Stimulated activated CD8-positive, alpha-beta memory T cell treated with anti-CD3 and anti-CD28 coated beads, Interleukin-7, amount 100 ng/mL, for 24 hours (primary cell): ENCODE data around the gene NKX1-1.
"Not testable (repeated sequence)": the region's sequence is repeated elsewhere in the genome, so short reads cannot be mapped to it uniquely, and the experiment has no call there.

Source experiments
- DNase-seq: peaks from one replicate; pipeline ENCODE4 v3.0.0-alpha.2; 2020; ENCODE audit warnings: low read depth

NKX1-1 gene

DNA sequence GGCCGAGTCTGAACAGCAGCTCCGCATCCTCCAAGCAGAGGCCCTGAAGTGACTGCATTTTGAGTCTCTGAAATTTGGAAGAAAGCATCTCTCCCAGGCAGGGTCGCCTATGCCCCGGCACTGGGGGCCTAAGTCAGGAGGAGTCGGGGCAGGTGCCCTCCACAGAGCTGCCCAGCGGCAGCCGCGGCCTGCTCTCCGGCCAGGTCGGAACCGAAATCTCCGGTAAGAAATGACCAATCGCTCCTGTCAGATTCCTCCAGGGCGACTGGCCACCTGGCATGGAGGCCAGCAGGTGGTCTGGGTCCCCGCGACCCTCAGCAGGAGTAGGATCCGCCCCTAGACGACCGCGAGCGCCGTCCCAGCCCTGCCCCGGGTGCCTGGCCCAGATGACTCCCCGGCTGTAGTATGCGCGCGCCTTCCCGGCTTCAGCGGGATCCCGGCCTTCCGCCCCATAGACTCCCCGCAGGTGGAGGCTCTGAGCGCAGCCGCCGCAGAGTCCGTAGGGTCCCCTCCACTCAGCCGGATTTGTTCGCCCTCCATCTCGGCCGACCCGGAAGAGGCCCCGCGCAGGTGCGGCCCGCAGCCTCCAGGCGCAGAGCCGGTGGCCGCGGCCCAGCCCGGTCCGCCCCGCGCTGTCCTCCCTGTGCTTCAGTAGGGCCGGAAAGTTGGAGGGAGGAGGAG, 1.5 kb downstream of the NKX1-1 start:
- DNase-seq, result no peak

DNA sequence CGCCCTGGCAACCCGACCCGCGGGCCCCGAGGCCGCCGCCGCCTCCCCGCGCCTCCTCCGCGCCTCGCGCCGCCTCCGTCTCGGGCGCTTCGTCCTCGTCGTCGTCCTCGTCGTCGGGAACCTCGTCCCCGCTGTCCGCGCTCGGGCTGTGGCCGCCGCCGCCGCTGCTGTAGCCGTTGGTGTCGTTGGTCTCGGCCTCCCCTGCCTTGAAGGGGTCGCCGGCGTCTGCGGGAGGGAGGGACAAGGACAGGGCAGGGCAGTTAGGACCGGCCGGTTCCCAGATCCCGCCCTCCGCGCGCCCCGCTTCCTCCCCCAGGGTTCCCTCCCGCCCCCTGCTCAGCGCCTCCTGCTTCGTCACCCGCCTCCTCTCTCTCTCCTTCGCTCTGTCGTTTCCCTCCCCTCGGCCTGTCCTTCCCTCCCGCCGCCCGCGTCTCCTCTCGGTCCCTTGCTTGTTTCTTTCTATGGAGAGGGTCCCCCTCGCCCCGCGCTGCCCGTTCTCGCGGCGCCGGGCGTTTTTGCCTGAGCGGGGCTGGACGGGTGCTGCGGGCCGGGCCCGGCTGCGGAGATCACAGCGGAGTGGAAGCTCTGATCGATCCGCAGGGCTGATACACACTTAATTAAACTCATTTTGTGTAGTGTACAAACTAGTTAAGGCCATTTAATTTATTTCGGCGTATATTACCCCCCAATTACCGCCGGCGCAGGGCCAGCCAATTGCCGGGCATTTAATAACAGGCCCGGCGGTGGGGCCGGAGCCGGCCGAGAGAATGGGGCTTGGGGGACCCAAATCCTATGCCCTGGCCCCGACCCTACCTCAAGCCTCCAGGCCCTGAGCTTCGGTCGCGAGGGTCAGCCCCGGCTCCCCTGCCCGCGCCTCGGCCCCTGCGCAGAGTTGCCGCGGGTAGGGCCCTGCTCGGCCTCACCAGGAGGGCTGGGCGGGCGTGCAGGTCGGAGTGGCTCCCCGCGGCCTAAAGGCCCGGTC, 2.4 kb downstream of the NKX1-1 start:
- no peak for DNase-seq

DNA sequence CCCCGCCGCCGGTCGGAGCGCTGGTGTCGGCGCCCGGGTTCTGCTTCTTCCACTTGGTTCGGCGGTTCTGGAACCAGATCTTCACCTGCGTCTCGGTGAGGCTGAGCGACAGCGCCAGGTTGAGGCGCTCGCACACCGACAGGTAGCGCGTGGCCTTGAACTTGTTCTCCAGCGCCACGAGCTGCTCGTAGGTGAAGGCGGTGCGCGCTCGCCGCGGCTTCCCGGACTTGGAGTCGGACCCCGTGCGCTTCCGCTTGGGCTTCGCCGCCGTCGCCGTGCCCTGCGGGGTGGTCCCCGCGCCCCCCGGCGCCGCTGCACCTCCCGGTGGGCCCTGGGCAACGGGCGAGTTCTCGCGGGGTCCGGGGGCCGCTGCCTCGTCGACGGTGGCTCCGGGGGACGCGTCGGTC, 3.1 kb downstream of the NKX1-1 start:
- DNase-seq, result no peak

DNA sequence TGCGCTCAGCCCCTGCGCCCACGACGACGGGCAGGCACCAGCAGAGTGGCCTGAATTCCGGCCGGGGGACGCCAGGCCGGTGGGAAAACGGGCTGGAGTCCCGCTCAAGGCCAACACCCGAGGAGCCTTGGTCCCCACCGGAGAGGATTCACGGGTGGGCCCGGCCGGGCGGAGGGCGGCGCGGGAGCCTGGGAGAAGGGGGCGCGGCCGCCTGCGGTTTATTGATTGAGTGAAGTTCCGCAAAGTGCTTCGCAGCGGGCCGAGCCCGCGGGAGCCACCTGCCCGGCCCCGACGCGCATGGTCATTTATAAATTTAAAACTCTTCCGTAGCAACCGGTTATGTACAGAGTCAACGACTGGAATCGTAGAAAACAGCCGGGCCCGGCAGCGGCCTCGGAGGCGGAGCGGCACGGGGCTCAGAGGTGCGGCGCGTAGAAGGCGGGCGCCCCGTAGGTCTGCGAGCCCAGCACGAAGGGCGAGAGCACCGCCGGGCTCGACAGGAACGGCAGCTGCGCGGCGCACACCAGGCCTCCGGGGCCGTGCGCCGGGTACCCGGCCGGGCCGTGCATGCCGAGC, 3.6 kb downstream of the NKX1-1 start:
- no peak for DNase-seq

DNA sequence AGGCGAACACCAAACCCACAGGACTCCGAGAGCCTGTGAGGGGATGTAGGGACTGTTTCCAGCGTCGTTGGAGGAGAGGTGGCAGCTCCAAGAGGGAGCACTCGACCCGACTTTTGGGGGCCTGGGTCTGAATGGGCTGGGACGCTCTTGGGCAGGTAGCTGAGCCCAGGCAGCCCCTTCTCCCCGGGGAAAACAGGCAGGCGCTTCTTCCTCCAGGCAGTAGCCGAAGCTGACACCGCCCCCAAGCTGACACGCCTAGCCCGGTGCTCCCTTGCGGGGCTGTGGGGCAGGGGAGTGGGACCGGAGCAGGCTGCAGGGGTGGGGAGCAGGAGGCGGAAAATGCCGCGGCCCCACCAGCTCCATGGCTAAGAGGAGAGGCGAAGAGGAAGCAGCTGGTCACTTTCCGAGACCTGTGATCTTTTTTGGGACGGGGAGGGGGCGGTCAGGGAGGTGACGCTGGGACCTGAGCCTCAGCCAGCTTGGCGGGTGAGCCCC, 4.2 kb downstream of the NKX1-1 start:
- no peak for DNase-seq

DNA sequence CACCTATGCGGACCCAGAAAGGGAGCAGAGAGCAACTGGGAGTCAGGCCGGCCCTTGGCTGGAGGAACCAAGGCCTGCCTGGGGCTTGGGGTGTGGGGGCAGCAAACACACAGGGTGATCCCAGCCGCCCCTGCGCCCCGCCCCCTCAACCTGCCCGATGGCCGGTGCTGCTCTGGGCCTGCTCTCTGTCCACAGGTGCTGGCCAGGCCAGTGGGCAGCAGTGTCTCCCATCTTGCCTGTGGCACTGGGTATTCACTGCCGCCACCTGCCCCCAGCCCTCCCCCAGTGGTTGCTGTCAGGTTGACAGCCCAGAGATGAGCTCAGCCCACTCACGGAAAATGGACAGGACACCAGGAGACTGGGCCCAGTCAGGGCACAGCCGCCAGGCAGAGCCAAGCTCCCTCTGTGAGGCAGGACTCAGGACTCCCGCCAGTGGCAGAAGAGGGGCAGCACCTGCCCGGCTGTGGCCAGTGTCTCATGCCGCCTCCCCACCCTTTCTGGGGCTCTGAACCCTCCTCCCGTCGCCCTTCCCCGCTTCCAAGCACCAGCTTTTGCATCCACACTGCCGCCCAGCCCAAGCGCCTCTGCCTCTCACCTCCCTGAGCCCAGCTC, 4.7 kb downstream of the NKX1-1 start:
- DNase-seq, result no peak

DNA sequence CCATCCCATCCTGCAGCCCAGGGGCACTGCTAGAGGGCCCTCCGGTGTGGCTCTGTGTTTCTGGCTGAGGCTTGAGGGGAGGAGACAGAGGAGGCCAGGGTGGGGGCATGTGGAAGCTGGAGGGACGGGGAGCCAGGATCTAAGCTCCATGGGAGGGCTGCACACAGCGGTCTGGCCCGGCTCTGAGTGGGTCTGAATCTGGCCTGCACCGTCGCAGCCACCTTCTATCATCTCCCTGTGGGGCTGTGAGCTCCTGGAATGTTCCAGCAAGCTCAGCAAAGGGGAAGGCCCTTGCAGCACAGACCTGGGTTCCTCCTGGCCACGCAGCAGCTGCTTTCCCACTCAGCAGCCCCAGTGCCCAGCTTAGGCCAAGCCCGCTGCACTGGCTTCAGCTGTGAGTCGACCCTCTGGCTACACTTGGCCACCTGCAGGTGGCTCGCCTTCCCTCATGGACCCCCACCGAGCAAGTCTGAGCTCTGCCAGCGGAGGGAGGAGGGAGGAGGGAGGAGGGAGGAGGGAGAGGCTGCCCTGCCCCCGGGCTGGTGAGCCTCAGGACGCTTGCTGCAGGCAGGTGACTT, 5.3 kb downstream of the NKX1-1 start:
- DNase-seq, result no peak

DNA sequence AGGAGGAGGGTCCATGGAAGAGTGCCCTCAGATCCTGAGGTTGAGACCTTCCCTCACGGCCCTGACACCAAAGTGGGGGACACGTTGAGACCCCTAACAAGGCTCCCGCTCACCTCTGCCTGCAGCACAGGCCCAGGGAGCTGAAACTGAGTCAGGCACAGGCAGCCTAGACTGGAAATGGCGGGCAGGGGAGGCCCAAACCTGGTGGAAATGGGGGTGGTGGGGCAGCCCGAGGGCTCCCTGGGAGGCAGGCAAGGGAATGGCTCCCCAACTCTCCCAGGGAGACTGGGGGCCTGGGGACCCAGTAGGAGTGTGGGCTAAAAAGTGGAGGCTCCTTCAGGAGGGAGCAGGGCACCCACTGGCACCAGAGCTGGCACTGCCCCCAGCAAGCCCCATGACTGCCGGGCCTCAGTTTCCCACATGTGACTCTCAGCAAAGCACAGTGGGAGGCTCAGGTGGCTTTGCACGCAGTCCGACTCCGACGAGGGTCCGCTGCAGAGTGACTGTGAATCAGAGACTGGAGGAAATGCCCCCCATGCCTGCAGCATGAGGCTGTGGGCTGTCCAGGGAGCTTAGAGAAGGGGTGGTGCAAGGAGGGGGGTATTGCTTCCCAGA, 5.9 kb downstream of the NKX1-1 start:
- DNase-seq, result no peak

DNA sequence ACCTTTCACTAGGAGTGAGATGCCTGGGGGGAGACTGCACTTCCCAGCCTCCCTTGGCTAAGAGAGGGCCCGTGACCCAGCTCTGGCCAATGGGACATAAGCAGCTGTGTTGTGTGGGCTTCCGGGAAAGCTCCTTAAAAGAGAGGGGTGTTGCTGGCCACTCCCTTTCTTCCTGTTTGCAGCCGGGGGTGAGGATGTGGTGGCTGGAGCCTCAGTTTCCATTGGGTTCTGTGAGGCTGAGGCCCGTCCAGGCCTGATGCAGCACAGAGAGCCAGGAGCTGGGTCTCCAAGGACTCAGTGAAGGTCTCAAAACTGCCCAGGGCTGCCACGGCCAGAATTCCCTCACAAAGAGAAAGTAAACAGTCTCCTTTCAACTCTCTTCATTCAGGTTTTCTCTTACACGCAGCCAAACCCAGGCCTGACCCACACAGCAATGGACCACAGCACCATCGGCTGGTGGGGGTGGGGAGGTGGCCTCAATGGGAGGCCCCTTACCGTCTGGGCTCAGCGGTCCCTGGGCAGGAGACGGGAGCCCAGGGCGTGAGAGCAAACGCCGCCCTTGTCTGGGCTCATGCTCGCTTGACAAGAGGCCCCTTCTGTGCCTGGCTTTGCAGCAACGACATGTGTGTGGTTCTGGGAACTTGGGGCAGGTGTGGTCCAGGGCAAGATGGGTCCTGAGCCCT, 6.6 kb downstream of the NKX1-1 start:
- no peak for DNase-seq

DNA sequence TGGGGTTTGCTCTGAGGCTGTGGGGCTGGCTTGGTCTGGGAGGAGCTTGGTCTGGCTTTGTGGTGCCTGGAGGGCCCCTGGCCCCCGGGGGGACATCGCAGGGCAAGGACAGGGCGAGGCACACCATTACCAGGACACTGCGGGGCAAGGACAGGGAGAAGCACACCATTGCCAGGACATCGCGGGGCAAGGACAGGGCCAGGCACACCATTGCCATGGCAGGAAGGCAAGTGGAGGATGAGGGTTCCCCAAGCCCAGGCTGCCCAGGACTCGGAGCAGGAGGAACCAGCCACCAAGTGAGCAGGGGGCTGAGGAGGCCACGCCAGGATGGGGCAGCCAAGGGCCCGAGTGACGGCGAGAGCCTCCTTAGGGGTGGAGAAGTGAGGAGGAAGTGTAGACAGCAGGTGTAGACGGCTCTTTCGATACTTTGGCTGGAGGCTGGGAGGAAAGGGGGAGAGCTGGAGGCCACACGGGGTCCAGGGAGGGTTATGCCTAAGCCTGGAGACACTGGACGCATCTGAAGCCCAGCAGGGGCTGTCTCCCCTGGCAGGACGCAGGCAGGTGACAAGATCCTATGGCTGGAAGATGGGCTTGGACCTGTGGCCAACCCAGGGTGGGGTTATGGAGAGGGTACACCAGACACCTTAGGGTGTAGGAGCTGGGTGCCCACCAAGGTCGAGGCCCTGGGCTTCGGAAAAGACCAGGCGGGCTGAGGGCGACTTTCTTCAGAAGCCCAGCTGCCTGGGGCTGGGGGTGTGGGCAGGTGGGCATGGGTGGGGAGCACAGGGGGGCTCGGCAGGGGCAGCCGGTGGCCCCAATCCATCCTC, 7.3 kb downstream of the NKX1-1 start:
- DNase-seq, result no peak

DNA sequence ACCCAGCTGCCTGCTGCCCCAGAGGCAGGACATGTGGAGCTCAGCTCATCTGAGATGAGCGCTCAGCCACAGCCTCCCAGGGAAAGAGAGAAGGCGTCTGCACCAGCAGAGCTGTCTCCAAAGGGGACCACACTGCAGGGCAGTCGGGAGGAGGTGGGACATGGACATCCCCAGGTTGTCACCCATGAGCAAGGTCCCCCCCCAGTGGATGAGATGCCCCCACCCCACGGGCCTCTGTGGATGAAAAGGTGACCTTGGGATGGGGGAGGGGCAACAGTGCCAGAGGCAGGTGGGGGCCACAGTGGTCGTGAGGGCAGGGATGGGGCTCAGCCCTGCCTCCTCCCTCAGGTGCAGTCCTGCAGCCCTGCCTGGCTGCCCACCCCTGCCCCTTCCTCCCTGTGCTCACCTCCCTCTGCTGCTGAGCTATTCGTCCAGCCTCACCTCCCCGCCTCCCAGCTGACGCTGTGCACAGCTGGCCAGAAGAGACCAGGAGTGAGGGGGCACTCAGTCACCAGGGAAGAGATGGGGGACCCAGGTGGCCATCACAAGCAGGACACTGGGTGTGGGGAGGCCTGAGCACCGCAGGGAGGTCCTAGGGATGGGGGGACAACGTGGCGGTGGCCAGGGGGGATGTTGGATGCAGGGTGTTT, 9.3 kb downstream of the NKX1-1 start:
- no peak for DNase-seq

DNA sequence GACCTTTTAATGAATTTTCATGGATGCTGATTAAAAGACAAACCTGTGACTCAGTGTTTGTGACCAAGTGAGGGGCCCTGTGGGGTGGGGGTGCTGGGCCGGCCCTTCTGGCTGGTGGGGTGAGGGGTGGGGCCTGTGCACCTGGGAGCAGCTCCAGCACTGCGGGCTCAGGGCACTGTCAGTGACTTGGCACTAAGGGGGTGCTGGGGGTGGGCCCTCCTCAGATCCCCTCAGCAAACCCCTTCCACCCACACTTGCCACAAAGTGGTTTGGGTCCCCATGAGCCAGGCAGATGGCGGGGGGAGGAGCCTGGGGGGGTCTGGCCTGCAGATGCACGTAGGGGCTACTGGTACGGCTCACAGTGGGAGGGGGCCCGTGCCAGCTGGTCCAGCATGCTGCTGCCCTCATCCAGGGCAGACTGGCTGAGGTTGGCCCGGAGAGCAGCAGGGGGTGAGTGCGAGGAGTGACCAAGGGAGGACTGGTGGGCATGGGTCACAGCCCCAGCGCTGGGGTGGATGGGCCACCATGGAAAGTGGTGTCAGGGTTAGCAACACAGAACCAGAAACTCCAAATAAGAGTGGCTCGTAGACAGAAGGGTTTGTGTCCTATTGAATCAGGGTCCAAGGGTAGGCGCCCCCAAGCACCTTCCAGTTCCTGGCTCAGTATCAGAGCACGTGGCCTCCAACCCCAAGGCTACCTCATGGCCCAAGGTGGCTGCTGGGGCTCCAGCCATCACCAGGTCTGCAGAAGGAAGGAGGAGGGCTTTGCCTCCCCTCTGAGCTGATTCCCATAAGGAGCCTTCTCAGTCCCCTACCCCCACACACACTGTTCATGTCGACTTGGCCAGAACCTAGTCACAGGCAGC, 10.1 kb downstream of the NKX1-1 start:
- no peak for DNase-seq

DNA sequence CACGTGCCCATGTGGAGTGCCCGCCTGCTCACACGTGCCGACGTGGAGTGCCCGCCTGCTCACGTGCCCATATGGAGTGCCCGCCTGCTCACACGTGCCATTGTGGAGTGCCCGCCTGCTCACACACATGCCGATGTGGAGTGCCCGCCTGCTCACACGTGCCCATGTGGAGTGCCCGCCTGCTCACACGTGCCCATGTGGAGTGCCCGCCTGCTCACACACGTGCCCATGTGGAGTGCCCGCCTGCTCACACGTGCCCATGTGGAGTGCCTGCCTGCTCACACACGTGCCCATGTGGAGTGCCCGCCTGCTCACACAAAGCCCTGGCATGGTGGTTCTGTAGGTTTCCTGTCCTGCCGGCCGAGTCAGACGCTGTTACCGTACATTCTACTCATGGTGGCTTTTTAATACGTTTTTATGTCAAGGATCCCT, 10.8 kb downstream of the NKX1-1 start:
- DNase-seq, result not testable (repeated sequence)

DNA sequence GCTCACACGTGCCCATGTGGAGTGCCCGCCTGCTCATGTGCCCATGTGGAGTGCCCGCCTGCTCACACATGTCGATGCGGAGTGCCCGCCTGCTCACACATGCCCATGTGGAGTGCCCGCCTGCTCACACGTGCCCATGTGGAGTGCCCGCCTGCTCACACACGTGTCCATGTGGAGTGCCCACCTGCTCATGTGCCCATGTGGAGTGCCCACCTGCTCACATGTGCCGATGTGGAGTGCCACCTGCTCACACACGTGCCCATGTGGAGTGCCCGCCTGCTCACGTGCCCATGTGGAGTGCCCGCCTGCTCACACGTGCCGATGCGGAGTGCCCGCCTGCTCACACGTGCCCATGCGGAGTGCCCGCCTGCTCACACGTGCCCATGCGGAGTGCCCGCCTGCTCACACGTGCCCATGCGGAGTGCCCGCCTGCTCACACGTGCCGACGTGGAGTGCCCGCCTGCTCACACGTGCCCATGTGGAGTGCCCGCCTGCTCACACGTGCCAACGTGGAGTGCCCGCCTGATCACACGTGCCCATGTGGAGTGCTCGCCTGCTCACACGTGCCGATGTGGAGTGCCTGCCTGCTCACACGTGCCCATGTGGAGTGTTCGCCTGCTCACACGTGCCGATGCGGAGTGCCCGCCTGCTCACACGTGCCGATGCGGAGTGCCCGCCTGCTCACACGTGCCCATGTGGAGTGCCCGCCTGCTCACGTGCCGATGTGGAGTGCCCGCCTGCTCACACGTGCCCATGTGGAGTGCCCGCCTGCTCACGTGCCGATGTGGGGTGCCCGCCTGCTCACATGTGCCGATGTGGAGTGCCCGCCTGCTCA, 11.5 kb downstream of the NKX1-1 start:
- not testable (repeated sequence) for DNase-seq

DNA sequence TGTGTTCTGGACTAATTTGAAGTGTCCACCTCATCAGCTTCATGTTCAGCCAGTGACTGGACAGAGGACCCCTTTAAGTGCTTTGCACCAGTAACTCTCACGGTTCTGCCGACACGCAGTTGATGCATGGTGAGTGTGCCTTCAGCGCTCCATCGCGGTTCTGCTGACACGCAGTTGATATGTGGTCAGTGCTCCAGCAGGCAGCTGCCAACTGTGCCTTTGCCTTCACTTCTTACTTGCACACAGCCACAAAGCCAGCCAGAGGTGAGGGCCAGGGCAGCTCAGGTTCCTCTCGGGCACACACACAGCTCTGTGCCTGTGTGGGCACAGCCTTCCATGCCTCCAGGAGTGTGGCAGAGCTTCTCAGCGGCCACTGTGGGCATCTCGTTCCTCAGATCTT, 12.4 kb downstream of the NKX1-1 start:
- DNase-seq, result no peak

DNA sequence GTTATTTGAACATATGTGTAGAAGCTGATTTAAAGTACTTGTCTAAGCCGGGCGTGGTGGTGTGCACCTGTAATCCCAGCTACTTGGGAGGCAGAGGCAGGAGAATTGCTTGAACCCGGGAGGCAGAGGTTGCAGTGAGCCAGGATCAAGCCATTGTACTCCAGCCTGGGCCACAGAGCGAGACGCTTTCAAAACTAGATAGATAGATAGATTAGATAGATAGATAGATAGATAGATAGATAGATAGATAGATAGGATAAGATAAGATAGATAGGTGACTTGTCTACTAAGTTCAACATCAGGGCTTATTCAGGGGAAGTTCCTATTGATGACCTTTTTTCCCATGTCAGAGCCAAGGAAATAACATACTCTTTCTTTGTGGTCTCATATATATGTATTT, 12.9 kb downstream of the NKX1-1 start:
- not testable (repeated sequence) for DNase-seq
